GM19351 (cell line): ENCODE data around the gene CSNK1A1.

Source experiments
- ATAC-seq: cut with Tn5 transposase; IDR thresholded peaks from one replicate; pipeline ENCODE4 v1.9.1; 2021; ENCODE audit warnings: mild to moderate bottlenecking, moderate library complexity; ENCODE audit not compliant: unreplicated experiment

Gene CSNK1A1

GRCh38 chr5:149575131-149575530, 23.9 kb upstream of the CSNK1A1 start:
- no peak for ATAC-seq

GRCh38 chr5:149572576-149573231, 21.5 kb upstream of the CSNK1A1 start:
- no peak for ATAC-seq

- no peak for ATAC-seq
Measured at GRCh38 chr5:149572170-149572569, 20.9 kb upstream of the CSNK1A1 start.

- no peak for ATAC-seq
Measured at GRCh38 chr5:149567226-149567625, 16.0 kb upstream of the CSNK1A1 start.

GRCh38 chr5:149564542-149565140, 13.4 kb upstream of the CSNK1A1 start:
- peak; percentile 96 for ATAC-seq

GRCh38 chr5:149563466-149563865, 12.2 kb upstream of the CSNK1A1 start:
- no peak for ATAC-seq

- no peak for ATAC-seq
Measured at GRCh38 chr5:149561848-149562247, 10.6 kb upstream of the CSNK1A1 start.

GRCh38 chr5:149559706-149560105, 8.5 kb upstream of the CSNK1A1 start:
- ATAC-seq: no peak

GRCh38 chr5:149552553-149553160, 1.4 kb upstream of the CSNK1A1 start:
- ATAC-seq: no peak

GRCh38 chr5:149552038-149552494, 827 bp upstream of the CSNK1A1 start:
- ATAC-seq: no peak

- peak; percentile 6 for ATAC-seq
Measured at GRCh38 chr5:149550594-149551226, 529 bp downstream of the CSNK1A1 start.

- ATAC-seq: no peak
Measured at GRCh38 chr5:149550268-149550583, 1.0 kb downstream of the CSNK1A1 start.

- no peak for ATAC-seq
Measured at GRCh38 chr5:149549461-149550267, 1.6 kb downstream of the CSNK1A1 start.

GRCh38 chr5:149546974-149547373, 4.3 kb downstream of the CSNK1A1 start:
- ATAC-seq: no peak

GRCh38 chr5:149545327-149545726, 5.9 kb downstream of the CSNK1A1 start:
- ATAC-seq: no peak

- no peak for ATAC-seq
Measured at GRCh38 chr5:149544028-149544420, 7.2 kb downstream of the CSNK1A1 start.

GRCh38 chr5:149543361-149544027, 7.7 kb downstream of the CSNK1A1 start:
- no peak for ATAC-seq

GRCh38 chr5:149541893-149542292, 9.3 kb downstream of the CSNK1A1 start:
- no peak for ATAC-seq

- ATAC-seq: no peak
Measured at GRCh38 chr5:149540089-149540488, 11.2 kb downstream of the CSNK1A1 start.

GRCh38 chr5:149537374-149537975, 13.8 kb downstream of the CSNK1A1 start:
- no peak for ATAC-seq
